SK-N-MC (cell line): ENCODE data around the gene SGMS1.

ENCODE experiments used
- DNase-seq: peaks from one replicate; pipeline ENCODE4 v3.0.0-alpha.2; 2011; ENCODE audit warnings: low read depth, low spot score
- H3K27ac ChIP-seq: fragments of 200-600 bp; sonication (generic); 2 replicates; pipeline ENCODE4 v1.5.1; 2016; ENCODE audit warnings: mixed run types
- H3K36me3 ChIP-seq: fragments of 200-600 bp; sonication (generic); 2 replicates; pipeline ENCODE4 v1.6.1; 2017; ENCODE audit warnings: antibody characterized with exemption, low read length, mixed read lengths; ENCODE audit not compliant: insufficient read depth
- H3K4me3 ChIP-seq: fragments of 200-600 bp; sonication (generic); 2 replicates; pipeline ENCODE4 v1.5.1; 2016
- H3K9ac ChIP-seq: fragments of 200-600 bp; sonication (generic); 2 replicates; pipeline ENCODE4 v1.8.0; 2017; ENCODE audit warnings: mixed run types, mixed read lengths; ENCODE audit not compliant: insufficient read length
- H3K9me3 ChIP-seq: fragments of 200-600 bp; sonication (generic); 2 replicates; pipeline ENCODE4 v1.6.1; 2017; ENCODE audit warnings: low read depth, mild to moderate bottlenecking, antibody characterized with exemption, low read length, moderate library complexity, mixed read lengths
- EZH2 ChIP-seq: fragments of 200-600 bp; sonication (generic); IDR thresholded peaks from one replicate; pipeline ENCODE4 v1.6.1; 2017; ENCODE audit warnings: antibody characterized with exemption
- FOXP2 ChIP-seq: optimal IDR thresholded peaks from 2 replicates; pipeline ENCODE3; 2011; ENCODE audit warnings: mild to moderate bottlenecking, moderate library complexity; ENCODE audit not compliant: insufficient read depth; ENCODE audit errors: extremely low read length, control extremely low read depth
- POLR2AphosphoS5 ChIP-seq: IDR thresholded peaks from 2 replicates; pipeline ENCODE4 v1.6.1; 2012; ENCODE audit warnings: mild to moderate bottlenecking, low read depth, low read length, borderline replicate concordance

SGMS1 gene

DNA sequence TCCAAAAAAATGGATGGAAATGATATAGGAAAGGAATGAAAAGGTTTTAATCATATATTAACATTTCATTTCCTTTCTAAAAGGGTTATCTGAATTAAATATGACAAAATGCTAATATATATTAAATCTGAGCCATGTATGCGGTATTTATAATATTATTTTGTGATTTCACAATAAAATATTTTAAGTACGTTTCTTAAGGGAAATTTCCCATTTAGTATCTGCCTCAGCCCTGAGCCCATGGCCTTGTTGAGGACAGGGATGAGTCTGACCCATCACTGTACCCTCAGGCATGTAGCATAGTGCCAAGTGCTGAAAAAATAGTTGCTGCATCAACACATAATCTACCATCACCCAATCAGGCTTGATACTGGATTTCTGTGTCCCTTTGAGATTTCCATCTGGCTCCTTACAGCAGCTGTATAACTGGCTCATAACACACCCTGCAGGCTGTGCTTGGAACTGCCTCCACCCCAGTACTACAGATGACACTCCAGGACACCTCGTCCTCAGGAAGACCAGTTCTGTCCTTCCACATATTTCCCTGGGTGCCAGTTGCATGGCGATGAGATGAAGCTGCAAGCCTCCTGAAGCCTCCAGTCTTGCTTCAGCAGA lies 313.1 kb downstream of the SGMS1 start:
- H3K4me3 ChIP-seq = no peak overlapping the region
- H3K36me3 ChIP-seq = no peaks in the 10 kb centered on the region
- no peak overlapping the region for H3K9ac ChIP-seq
- no peaks in the 10 kb centered on the region for H3K9me3 ChIP-seq
- H3K27ac ChIP-seq = no peak overlapping the region
- no peak for DNase-seq
- TF ChIP-seq EZH2 = no peak
- TF ChIP-seq POLR2AphosphoS5 = no peak
- no peak for TF ChIP-seq FOXP2

DNA sequence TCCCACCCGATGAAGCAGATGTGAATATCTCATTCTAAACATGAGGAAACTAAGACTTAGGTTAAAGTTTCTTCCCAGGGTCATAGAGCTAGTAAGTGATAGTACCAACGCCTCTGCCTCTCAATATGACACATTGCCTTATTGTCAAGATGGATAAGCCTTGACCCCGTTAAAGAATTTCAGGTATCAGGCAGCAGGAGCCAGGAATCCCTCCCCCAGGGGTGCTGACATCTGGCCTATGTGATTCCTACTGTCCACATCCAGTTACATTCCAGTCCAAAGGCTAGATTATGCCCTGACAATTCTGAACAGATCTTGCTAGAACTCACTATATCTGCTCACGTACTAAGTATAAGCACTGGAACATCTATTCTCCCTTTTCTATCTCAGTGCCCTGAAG lies 314.4 kb downstream of the SGMS1 start:
- H3K9ac ChIP-seq = no peak overlapping the region
- no peaks in the 10 kb centered on the region for H3K36me3 ChIP-seq
- H3K9me3 ChIP-seq = no peaks in the 10 kb centered on the region
- TF ChIP-seq POLR2AphosphoS5 (no peak), FOXP2 (no peak), EZH2 (no peak)
- H3K4me3 ChIP-seq = no peak overlapping the region
- no peak overlapping the region for H3K27ac ChIP-seq
- DNase-seq = no peak

DNA sequence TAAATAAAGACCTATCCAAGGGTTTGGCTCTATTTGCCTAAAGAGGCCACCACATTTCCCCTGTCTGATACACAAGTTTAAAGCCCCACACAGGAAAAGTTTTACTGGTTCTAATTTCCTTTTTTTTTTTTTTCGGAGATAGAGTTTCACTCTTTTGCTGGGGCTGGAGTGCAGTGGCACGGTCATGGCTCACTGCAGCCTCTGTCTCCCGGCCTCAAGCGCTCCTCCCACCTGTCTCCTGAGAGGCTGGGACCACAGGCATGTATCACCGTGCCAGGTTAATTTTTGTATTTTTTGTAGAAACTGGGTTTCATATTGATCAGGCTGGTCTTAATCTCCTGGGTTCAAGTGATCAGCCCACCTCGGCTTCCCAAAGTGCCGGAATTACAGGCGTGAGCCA lies 319.1 kb downstream of the SGMS1 start:
- Histone ChIP-seq H3K36me3 (no peaks in the 10 kb centered on the region), H3K9ac (no peak overlapping the region), H3K27ac (no peak overlapping the region), H3K4me3 (no peak overlapping the region), H3K9me3 (no peaks in the 10 kb centered on the region)
- TF ChIP-seq FOXP2 = no peak
- no peak for TF ChIP-seq EZH2
- no peak for TF ChIP-seq POLR2AphosphoS5
- DNase-seq = no peak

DNA sequence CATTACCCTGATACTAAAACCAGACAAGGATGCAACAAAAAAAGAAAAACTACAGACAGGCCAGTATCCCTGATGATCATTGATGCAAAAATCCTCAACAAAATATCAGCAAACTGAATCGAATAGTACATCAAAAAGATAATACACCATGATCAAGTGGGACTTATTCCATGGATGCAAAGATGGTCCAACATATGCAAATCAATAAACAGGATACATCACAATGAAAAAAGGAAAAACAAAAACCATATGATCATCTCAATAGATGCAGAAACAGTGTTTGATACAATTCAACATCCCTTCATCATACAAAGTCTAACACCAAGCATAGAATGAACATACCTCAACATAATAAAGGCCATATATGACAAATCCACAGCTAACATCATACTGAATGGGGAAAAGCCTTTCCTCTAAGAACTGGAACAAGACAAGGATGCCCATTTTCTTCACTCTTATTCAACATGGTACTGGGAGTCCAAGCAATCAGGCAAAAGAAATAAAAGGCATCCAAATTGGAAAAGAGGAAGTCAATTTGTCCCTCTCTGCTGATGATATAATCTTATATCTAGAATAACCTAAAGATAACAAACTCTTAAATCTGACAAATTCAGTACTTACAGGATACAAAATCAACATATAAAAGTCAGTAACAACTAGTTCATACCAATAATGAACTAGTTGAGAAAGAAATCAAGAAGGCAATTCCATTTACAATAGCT lies 323.6 kb downstream of the SGMS1 start:
- no peak overlapping the region for H3K27ac ChIP-seq
- DNase-seq = no peak
- TF ChIP-seq EZH2 = no peak
- no peak for TF ChIP-seq FOXP2
- TF ChIP-seq POLR2AphosphoS5 = no peak
- H3K9me3 ChIP-seq = no peaks in the 10 kb centered on the region
- no peak overlapping the region for H3K4me3 ChIP-seq
- no peak overlapping the region for H3K9ac ChIP-seq
- no peaks in the 10 kb centered on the region for H3K36me3 ChIP-seq

DNA sequence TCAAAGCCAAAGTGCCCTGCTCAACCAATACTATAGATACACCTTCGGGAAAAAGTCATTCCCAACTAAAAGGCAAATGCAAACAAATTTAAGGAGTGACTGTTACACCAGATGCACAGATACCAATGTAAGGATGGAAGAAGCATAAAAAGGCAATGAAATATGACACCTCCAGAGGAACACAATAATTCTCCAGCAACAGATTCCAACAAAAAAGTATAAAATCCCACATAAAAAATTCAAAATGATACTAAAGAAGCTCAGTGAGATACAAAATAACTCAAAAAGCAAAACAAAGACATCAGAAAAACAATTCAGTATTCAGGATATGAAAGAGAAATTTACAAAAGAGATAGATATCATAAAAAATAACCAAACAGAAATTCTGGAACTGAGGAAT lies 328.4 kb downstream of the SGMS1 start:
- no peaks in the 10 kb centered on the region for H3K9me3 ChIP-seq
- H3K27ac ChIP-seq = no peak overlapping the region
- no peak overlapping the region for H3K9ac ChIP-seq
- DNase-seq = no peak
- no peak overlapping the region for H3K4me3 ChIP-seq
- H3K36me3 ChIP-seq = no peaks in the 10 kb centered on the region
- no peak for TF ChIP-seq FOXP2
- TF ChIP-seq POLR2AphosphoS5 = no peak
- TF ChIP-seq EZH2 = no peak

DNA sequence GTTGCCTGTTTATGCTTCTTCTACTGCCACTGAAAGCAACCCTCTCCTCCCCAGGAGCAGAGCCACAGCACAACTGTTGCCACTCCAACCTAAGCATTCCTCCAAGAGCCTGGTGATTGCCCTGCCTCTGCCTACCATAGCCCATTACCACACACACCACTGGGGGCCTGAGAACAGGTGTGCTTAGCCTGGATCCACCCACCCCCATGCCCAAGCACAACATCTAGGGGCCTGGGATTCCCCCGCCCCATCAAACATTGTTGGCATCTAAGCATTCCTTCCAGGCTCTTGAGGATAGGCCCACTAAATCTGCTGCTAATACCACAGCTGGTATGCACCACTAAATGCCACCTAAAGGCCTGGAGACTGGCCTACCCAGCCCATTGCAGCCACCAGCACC lies 329.2 kb downstream of the SGMS1 start:
- Histone ChIP-seq H3K9ac (no peak overlapping the region), H3K4me3 (no peak overlapping the region), H3K36me3 (no peaks in the 10 kb centered on the region), H3K27ac (no peak overlapping the region), H3K9me3 (no peaks in the 10 kb centered on the region)
- no peak for DNase-seq
- TF ChIP-seq FOXP2 = no peak
- TF ChIP-seq EZH2 = no peak
- no peak for TF ChIP-seq POLR2AphosphoS5

DNA sequence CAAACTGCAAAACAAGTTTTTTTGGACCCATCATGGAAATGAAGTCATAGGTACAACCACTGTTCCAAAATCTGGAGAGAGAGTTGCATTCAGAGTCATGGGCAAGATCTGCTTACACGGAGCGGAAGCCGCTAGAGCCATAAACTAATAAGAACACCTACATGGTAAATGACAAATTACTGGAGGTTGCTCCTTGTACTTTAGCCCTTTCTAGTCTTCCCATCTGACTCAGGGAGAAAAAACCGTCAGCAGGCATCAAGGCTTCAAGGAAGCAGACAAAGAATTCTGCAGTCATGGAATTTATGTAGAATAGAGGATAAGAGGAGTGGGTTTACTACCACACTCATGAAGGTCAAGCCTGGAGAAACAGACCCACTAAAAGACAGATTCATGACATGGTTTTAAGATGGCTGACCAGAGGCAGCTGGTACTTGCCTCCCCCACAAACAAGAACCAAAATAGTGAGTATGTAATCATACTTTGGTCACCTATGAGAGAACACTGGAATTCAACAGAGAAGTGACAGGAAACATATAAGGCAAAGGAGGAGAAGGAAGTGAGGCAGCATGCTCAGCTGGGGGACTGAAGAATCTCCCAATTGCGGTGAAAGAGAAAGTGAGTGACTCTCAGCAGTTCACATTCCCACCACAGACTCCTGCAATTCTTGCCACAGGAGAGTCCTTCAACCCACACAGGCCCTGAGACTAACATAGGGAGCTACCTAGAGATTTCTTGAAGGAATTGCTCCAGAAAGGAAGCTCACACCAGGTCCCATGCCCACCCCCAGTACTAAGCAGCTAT lies 330.0 kb downstream of the SGMS1 start:
- Histone ChIP-seq H3K4me3 (no peak overlapping the region), H3K9me3 (no peaks in the 10 kb centered on the region), H3K36me3 (no peaks in the 10 kb centered on the region), H3K27ac (no peak overlapping the region), H3K9ac (no peak overlapping the region)
- TF ChIP-seq FOXP2 (no peak), POLR2AphosphoS5 (no peak), EZH2 (no peak)
- no peak for DNase-seq

DNA sequence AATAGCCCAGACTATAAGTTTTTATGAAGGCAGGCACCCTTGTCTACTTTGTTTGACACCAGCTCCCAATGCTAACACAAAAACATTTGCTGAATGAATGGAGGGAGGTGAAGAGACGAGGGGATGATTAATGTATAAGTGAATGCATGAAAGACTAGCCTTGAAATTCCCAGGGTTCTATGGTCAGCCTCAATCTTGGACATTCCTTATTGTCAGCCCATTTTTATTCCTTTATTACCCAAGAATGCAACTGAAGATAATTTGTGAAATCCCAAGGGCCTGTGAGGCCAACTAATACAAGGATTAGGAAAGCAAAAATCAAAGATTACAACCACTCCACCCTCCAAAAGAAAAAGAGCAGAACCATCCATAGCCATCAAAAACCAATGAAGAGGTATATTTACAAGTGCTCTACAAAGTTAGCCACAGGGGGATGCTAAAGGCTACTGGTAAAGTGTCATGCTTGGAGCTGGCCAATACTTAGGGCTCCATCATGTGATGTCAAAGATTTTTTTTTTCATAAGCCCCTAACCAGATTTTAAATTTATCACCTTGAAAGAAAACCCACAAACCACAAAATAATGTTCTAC lies 332.4 kb downstream of the SGMS1 start:
- H3K27ac ChIP-seq = no peak overlapping the region
- H3K9me3 ChIP-seq = no peaks in the 10 kb centered on the region
- H3K4me3 ChIP-seq = no peak overlapping the region
- no peak for TF ChIP-seq POLR2AphosphoS5
- no peaks in the 10 kb centered on the region for H3K36me3 ChIP-seq
- no peak for DNase-seq
- H3K9ac ChIP-seq = no peak overlapping the region
